Cardiac muscle cell (in vitro differentiated cells and primary cell): ENCODE measurements around the gene POLR2L. TPM values are rescaled to one million over a fixed set of nuclear protein-coding genes. Genes with fewer than 3 reads are reported as not detected.

Experiments used
- DNase-seq, 2 donors: peaks; one replicate each; pipeline versions ENCODE4 v3.0.0 to v3.0.0-alpha.2; 2010 to 2017; ENCODE audit warnings: low read depth in 1 of 2, low spot score in 1 of 2
- H3K27ac ChIP-seq: fragments of 200-600 bp; sonication (generic); 2 replicates; pipeline ENCODE4 v1.5.1; 2016
- H3K27me3 ChIP-seq: fragments of 200-600 bp; sonication (generic); 2 replicates; pipeline ENCODE4 v1.6.0; 2016; ENCODE audit warnings: control low read depth
- H3K36me3 ChIP-seq: fragments of 200-600 bp; sonication (generic); 2 replicates; pipeline ENCODE4 v1.5.1; 2016; ENCODE audit warnings: control low read depth
- H3K4me1 ChIP-seq: fragments of 200-600 bp; sonication (generic); 2 replicates; pipeline ENCODE4 v1.8.1; 2017; ENCODE audit warnings: low read depth, mild to moderate bottlenecking, mixed run types
- H3K4me3 ChIP-seq: fragments of 200-600 bp; sonication (generic); 2 replicates; pipeline ENCODE4 v1.5.1; 2016; ENCODE audit warnings: mild to moderate bottlenecking
- H3K9me3 ChIP-seq: fragments of 200-600 bp; sonication (generic); 2 replicates; pipeline ENCODE4 v1.5.1; 2017; ENCODE audit warnings: low read depth, mild to moderate bottlenecking, control low read depth
- polyA plus RNA-seq: library from polyadenylated mRNA; unstranded; fragments of >200 nt; fragmentation: Nextera tagmentation; extraction: Ambion mirVana; gene quantifications from 2 replicates; pipeline ENCODE4 v1.2.1, GENCODE V29; 2016
- total RNA-seq: library from RNA; depleted of rRNA; stranded (reverse); fragments of >200 nt; gene quantifications from 2 replicates; pipeline ENCODE4 v1.2.3, GENCODE V29; 2016
- TF ChIP-seq, protein P1 (sequence below): IDR thresholded peaks from 2 replicates; pipeline ENCODE4 v1.5.1; 2012; ENCODE audit warnings: low read depth, mild to moderate bottlenecking, low read length

Gene POLR2L
- total and polyA plus RNA-seq, 2 experiments from 2014 or later = 67.3 to 482 TPM

DNA sequence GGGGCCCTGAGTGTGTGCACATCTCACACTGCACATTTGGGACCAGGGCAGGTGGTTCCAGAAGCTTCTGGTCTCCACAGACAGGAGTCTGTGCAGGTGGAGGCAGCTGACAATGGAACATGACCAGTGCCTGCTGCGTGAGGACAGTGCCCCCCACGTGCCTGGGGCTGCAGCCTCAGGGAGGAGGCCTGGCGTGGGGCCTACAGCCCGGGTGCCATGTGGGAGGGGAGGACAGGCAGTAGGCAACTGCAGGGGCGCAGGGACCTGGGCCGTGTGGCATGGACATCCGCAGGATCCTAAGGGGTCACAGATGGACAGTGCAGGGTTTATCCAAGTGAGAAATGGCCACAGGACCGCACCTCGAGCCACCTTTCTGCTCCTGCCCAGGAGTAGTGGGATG lies 29.1 kb upstream of the POLR2L start:
- TF ChIP-seq, protein P1, sequence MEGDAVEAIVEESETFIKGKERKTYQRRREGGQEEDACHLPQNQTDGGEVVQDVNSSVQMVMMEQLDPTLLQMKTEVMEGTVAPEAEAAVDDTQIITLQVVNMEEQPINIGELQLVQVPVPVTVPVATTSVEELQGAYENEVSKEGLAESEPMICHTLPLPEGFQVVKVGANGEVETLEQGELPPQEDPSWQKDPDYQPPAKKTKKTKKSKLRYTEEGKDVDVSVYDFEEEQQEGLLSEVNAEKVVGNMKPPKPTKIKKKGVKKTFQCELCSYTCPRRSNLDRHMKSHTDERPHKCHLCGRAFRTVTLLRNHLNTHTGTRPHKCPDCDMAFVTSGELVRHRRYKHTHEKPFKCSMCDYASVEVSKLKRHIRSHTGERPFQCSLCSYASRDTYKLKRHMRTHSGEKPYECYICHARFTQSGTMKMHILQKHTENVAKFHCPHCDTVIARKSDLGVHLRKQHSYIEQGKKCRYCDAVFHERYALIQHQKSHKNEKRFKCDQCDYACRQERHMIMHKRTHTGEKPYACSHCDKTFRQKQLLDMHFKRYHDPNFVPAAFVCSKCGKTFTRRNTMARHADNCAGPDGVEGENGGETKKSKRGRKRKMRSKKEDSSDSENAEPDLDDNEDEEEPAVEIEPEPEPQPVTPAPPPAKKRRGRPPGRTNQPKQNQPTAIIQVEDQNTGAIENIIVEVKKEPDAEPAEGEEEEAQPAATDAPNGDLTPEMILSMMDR = no peak
- Histone ChIP-seq H3K4me3 (no peak overlapping the region), H3K9me3 (no peaks in the 10 kb centered on the region), H3K36me3 (peaks cover 3% of the 10 kb centered on the region), H3K4me1 (no peaks in the 10 kb centered on the region), H3K27me3 (no peaks in the 10 kb centered on the region), H3K27ac (no peak overlapping the region)
- no peak for DNase-seq

DNA sequence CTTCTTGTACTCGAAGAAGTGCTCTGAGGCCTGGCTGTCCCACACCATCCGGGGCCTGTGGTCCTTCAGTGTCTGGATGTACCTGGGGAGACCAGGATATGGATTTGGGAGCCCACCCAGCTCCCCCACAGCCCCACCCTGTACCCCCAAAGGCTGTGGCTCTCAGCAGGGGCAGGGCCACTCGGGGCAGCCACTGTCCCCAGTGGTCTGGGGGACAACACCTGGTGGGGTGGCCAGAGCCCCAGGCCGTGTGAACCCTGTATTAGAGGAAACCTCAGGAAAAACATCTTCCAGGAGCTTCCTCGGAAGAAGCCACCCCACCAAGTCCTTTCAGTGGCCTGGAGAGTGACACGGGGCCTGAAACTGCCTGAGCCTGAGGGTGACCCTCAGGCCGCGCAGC lies 28.1 kb upstream of the POLR2L start:
- DNase-seq = no peak
- peaks cover 3% of the 10 kb centered on the region for H3K36me3 ChIP-seq
- H3K9me3 ChIP-seq = no peaks in the 10 kb centered on the region
- no peaks in the 10 kb centered on the region for H3K27me3 ChIP-seq
- H3K4me3 ChIP-seq = no peak overlapping the region
- no peaks in the 10 kb centered on the region for H3K4me1 ChIP-seq
- TF ChIP-seq, protein P1 = no peak
- no peak overlapping the region for H3K27ac ChIP-seq

DNA sequence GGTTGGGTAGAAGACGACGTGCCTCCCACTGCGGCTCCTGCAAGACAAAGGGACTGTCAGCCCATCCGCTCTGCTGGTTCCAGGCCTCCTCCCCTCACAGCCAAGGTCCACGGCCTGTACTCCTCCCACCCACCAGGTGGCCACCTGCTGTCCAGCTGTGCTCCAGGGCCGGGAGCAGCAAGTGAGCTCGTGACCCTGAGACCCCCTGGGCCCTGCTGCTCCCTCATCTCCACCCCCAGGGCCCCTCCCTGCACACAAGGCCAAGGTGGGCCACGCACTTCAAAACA lies 27.7 kb upstream of the POLR2L start:
- Histone ChIP-seq H3K36me3 (peaks cover 3% of the 10 kb centered on the region), H3K27ac (no peak overlapping the region), H3K4me1 (no peaks in the 10 kb centered on the region), H3K9me3 (no peaks in the 10 kb centered on the region), H3K27me3 (no peaks in the 10 kb centered on the region), H3K4me3 (no peak overlapping the region)
- DNase-seq = no peak
- TF ChIP-seq, protein P1 = peak; percentile 17

DNA sequence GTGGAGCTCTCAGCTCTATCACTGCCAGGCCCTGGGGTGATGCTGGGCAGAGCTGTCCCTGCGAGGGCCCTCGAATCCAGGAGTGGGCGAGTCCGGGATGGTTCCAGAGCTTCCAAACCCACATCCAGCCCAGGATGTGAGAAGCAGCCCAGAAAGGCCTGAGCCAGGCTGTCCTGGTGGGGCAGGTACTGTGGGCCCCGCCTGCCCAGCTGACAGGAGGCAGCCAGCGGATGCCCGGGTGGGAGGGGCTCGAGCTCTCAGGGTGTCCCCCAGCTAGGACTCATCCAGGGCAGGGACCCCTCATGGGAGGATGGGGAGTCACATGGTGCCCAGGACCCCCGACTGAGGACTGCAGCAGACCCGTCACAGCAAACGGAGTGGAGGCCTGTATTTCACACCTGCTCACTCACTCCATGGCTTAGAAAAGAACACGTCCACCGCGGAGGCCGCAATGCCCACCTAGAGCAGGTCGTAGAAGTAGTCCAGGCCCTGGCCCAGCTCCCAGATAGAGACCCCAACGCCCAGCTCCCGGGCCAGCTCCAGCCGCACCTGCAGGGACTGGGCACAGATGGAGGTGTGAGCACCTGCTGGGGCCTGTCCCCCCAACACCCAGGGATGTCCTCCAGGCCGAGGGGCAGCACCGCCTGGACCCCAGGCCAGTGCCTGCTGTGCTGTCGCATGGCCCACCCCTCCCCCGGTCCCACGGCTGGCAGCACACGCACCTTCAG lies 27.2 kb upstream of the POLR2L start:
- no peak overlapping the region for H3K27ac ChIP-seq
- DNase-seq = no peak
- no peaks in the 10 kb centered on the region for H3K9me3 ChIP-seq

DNA sequence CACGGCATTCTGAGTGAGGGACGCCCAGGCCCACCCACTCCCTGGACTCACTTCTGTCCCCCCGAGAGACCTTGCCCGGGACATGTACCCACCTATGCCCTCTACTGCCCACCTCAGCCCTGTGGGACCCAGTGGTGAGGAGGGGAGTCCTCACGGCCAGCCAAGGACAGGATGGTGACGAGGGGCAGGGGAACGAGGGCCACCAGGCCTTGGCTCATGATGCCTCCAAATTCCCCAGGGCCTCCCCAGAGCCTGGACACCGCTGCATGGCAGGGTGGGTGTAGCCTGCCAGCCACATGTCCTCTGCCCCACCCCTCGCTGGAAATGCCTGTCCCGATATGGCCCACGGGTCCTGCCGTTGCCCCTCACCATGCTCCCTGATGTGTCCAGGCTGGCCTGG lies 26.5 kb upstream of the POLR2L start:
- TF ChIP-seq, protein P1 = no peak
- peaks cover 3% of the 10 kb centered on the region for H3K36me3 ChIP-seq

More for the DNA sequence above, 27.2 kb upstream of the POLR2L start:
- H3K4me3 ChIP-seq = no peak overlapping the region
- peaks cover 3% of the 10 kb centered on the region for H3K36me3 ChIP-seq
- no peaks in the 10 kb centered on the region for H3K27me3 ChIP-seq
- no peaks in the 10 kb centered on the region for H3K4me1 ChIP-seq
- TF ChIP-seq, protein P1 = no peak

More for the DNA sequence above, 26.5 kb upstream of the POLR2L start:
- H3K27ac ChIP-seq = no peak overlapping the region
- no peak overlapping the region for H3K4me3 ChIP-seq
- H3K4me1 ChIP-seq = no peaks in the 10 kb centered on the region
- H3K27me3 ChIP-seq = no peaks in the 10 kb centered on the region
- no peak for DNase-seq
- no peaks in the 10 kb centered on the region for H3K9me3 ChIP-seq
